Measurements from ENCODE around the gene EXOC7. TPM values are rescaled to one million over a fixed set of nuclear protein-coding genes. Genes with fewer than 3 reads are reported as not detected.

Gene EXOC7
- polyA plus RNA-seq, 1 donor (not counting 4 experiments of a cell fraction or from before 2014, with no cell fraction given): 60.6 TPM

- Histone ChIP-seq H3K9me1 (ENCODE audit: control insufficient read depth, extremely low read depth, insufficient read depth, low read length) (no peaks in the 10 kb centered on the region), H3K4me2 (ENCODE audit: control insufficient read depth, extremely low read depth, insufficient read depth, low read depth, low read length) (no peak overlapping the region), H3K4me1 (ENCODE audit: control insufficient read depth, extremely low read depth, insufficient read depth, low read length) (peaks cover 3% of the 10 kb centered on the region), H3K27me3 (ENCODE audit: control insufficient read depth, extremely low read depth, insufficient read depth, low read length) (peaks cover 5% of the 10 kb centered on the region), H3K36me3 (ENCODE audit: control insufficient read depth in 2 of 2, extremely low read depth in 1 of 2, insufficient read depth in 2 of 2, low read length in 2 of 2) (no peaks in the 10 kb centered on the region), H4K20me1 (ENCODE audit: control insufficient read depth, extremely low read depth, insufficient read depth, low read length) (no peaks in the 10 kb centered on the region), H3K79me2 (ENCODE audit: control insufficient read depth, insufficient read depth, low read length) (no peaks in the 10 kb centered on the region), H2AFZ (ENCODE audit: control insufficient read depth, low read length) (no peak overlapping the region), H3K9me3 (ENCODE audit: control insufficient read depth, low read depth, low read length) (no peaks in the 10 kb centered on the region), H3K27ac (ENCODE audit: control insufficient read depth, insufficient read depth, low read length) (no peak overlapping the region), H3K4me3 (ENCODE audit: control insufficient read depth in 2 of 3, extremely low read depth in 1 of 3, insufficient read depth in 2 of 3, low read depth in 1 of 3, low read length in 3 of 3) (no peak overlapping the region), H3K9ac (ENCODE audit: control insufficient read depth, extremely low read depth, insufficient read depth, low read length) (no peak overlapping the region)
- dilution Hi-C loops (cut with MboI; ENCODE audit: extremely low pct_ligation_motif_present, low sequenced_read_pairs): no loop called here
- FAIRE-seq: no peak
- no peak for DNase-seq (ENCODE audit: low read depth, low spot score)
- TF ChIP-seq EZH2 (IDR thresholded peaks at IDR 0.05; ENCODE audit: low read length): no peak
- TF ChIP-seq, protein P1, sequence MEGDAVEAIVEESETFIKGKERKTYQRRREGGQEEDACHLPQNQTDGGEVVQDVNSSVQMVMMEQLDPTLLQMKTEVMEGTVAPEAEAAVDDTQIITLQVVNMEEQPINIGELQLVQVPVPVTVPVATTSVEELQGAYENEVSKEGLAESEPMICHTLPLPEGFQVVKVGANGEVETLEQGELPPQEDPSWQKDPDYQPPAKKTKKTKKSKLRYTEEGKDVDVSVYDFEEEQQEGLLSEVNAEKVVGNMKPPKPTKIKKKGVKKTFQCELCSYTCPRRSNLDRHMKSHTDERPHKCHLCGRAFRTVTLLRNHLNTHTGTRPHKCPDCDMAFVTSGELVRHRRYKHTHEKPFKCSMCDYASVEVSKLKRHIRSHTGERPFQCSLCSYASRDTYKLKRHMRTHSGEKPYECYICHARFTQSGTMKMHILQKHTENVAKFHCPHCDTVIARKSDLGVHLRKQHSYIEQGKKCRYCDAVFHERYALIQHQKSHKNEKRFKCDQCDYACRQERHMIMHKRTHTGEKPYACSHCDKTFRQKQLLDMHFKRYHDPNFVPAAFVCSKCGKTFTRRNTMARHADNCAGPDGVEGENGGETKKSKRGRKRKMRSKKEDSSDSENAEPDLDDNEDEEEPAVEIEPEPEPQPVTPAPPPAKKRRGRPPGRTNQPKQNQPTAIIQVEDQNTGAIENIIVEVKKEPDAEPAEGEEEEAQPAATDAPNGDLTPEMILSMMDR (optimal IDR thresholded peaks at IDR 0.05 in 1 of 3, IDR thresholded peaks at IDR 0.05 in 1 of 3, conservative IDR thresholded peaks at IDR 0.05 in 1 of 3; ENCODE audit: extremely low read depth in 1 of 3, insufficient read depth in 2 of 3, low read length in 3 of 3): peak; percentile 20 to 39 (median 22)
Measured at GRCh38 chr17:76124582-76125390, 21.2 kb upstream of the EXOC7 start.

DNA sequence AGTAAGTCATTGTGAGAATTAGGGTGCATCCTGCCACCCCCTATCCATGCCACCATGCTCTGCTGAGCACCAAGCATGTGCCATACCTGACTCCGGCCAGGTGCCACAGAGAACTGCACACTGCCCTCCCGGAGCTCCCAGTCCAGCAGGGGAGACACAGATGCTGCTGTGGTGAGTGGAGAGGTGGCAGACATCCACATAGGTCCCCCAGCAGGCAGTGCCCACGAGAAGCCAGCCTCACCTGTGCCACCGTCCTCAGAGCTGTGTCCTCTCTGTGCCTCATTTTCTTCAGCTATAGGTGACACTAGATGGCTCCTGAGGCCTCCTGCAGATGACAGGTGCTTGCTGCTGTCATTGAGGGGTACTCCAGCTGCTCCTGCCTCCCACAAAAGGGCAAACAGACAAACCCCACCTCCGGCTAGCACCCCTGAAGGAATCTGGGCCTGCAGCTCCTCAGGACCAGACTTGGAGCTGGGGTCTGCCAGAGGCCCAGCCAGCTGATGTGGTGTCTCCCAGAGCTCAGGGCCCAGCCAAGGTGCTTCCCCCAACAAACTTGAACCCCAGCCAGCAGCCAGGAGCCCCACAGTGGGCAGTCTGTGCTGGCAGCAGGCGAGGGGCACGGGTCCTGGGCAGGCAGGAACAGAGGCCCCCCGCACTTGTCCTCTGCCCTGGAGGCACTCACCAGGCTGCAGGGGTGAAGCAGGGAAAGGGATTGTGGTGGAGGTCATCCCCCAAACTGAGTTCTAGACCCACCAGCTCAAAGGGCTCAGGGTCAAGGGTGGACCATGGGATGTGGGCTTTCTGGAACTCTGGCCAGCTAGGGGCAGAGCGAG is 20.4 kb upstream of the EXOC7 start:
- Histone ChIP-seq H2AFZ (ENCODE audit: control insufficient read depth, low read length) (no peak overlapping the region), H3K4me2 (ENCODE audit: control insufficient read depth, extremely low read depth, insufficient read depth, low read depth, low read length) (no peak overlapping the region), H3K27ac (ENCODE audit: control insufficient read depth, insufficient read depth, low read length) (no peak overlapping the region), H3K4me1 (ENCODE audit: control insufficient read depth, extremely low read depth, insufficient read depth, low read length) (peaks cover 3% of the 10 kb centered on the region), H3K79me2 (ENCODE audit: control insufficient read depth, insufficient read depth, low read length) (no peaks in the 10 kb centered on the region), H3K9me1 (ENCODE audit: control insufficient read depth, extremely low read depth, insufficient read depth, low read length) (no peaks in the 10 kb centered on the region), H4K20me1 (ENCODE audit: control insufficient read depth, extremely low read depth, insufficient read depth, low read length) (no peaks in the 10 kb centered on the region), H3K9ac (ENCODE audit: control insufficient read depth, extremely low read depth, insufficient read depth, low read length) (no peak overlapping the region), H3K4me3 (ENCODE audit: control insufficient read depth in 2 of 3, extremely low read depth in 1 of 3, insufficient read depth in 2 of 3, low read depth in 1 of 3, low read length in 3 of 3) (no peak overlapping the region), H3K27me3 (ENCODE audit: control insufficient read depth, extremely low read depth, insufficient read depth, low read length) (peaks cover 5% of the 10 kb centered on the region), H3K9me3 (ENCODE audit: control insufficient read depth, low read depth, low read length) (no peaks in the 10 kb centered on the region), H3K36me3 (ENCODE audit: control insufficient read depth in 2 of 2, extremely low read depth in 1 of 2, insufficient read depth in 2 of 2, low read length in 2 of 2) (no peaks in the 10 kb centered on the region)
- dilution Hi-C loops (cut with MboI; ENCODE audit: extremely low pct_ligation_motif_present, low sequenced_read_pairs): no loop called here
- FAIRE-seq (no peak), DNase-seq (ENCODE audit: low read depth, low spot score) (no peak)
- TF ChIP-seq EZH2 (IDR thresholded peaks at IDR 0.05; ENCODE audit: low read length): no peak
- TF ChIP-seq, protein P1 (optimal IDR thresholded peaks at IDR 0.05 in 1 of 3, IDR thresholded peaks at IDR 0.05 in 1 of 3, conservative IDR thresholded peaks at IDR 0.05 in 1 of 3; ENCODE audit: extremely low read depth in 1 of 3, insufficient read depth in 2 of 3, low read length in 3 of 3): no peak

Data from keratinocyte (primary cell).